H1 (cell line): ENCODE measurements around the gene MAGI1. TPM values are rescaled to one million over a fixed set of nuclear protein-coding genes. Genes with fewer than 3 reads are reported as not detected.

Experiments
- CTCF ChIA-PET: fragments of 300-600 bp; sonication (Branson Sonifier 250); formaldehyde crosslinking; loops from one replicate; lab custom pipeline; 2021; ENCODE audit not compliant: partially characterized antibody; lab: Charles Lee
- POLR2A ChIA-PET: fragments of 300-600 bp; sonication (Branson Sonifier 250); formaldehyde crosslinking; loops from one replicate; lab custom pipeline; 2021; ENCODE audit warnings: inconsistent platforms; ENCODE audit not compliant: partially characterized antibody; lab: Charles Lee
- DNase-seq, 2 experiments: peaks; one replicate each; pipeline versions ENCODE4 v3.0.0 to v3.0.0-alpha.2; 2010 to 2022; ENCODE audit warnings: low spot score in 2 of 2, low read depth in 1 of 2, mixed read lengths in 1 of 2
- FAIRE-seq: peaks from 2 replicates; lab custom pipeline; 2011; peaks lifted over from hg19 to GRCh38; lab: Jason Lieb, UNC
- H2AFZ ChIP-seq: 2 replicates; pipeline ENCODE4 v1.8.1; 2012; ENCODE audit warnings: low read length, inconsistent platforms
- H2AK5ac ChIP-seq: 2 replicates; pipeline ENCODE4 v1.6.1; 2013; ENCODE audit warnings: low read depth, low read length
- H2BK120ac ChIP-seq: replicated peaks from 2 replicates; pipeline ENCODE3; 2013; ENCODE audit warnings: low read depth, low read length, inconsistent platforms
- H2BK12ac ChIP-seq: 2 replicates; pipeline ENCODE4 v1.6.1; 2013; ENCODE audit warnings: low read depth, low read length
- H2BK15ac ChIP-seq: 2 replicates; pipeline ENCODE4 v1.6.1; 2013; ENCODE audit warnings: low read length
- H2BK20ac ChIP-seq: 2 replicates; pipeline ENCODE4 v1.6.1; 2013; ENCODE audit warnings: low read length
- H2BK5ac ChIP-seq: 2 replicates; pipeline ENCODE4 v1.6.1; 2013; ENCODE audit warnings: low read depth, low read length
- H3K14ac ChIP-seq: 2 replicates; pipeline ENCODE4 v1.6.1; 2013; ENCODE audit warnings: inconsistent platforms; ENCODE audit not compliant: insufficient read length
- H3K18ac ChIP-seq: 2 replicates; pipeline ENCODE4 v1.6.1; 2013; ENCODE audit warnings: low read length; ENCODE audit errors: extremely low read depth
- H3K23ac ChIP-seq: 2 replicates; pipeline ENCODE4 v1.6.1; 2013; ENCODE audit warnings: inconsistent platforms; ENCODE audit not compliant: insufficient read length
- H3K23me2 ChIP-seq: 2 replicates; pipeline ENCODE4 v1.6.1; 2013; ENCODE audit warnings: low read depth, low read length
- H3K27ac ChIP-seq: 2 replicates; pipeline ENCODE4 v1.6.1; 2011; ENCODE audit warnings: low read depth, low read length, inconsistent platforms
- H3K27me3 ChIP-seq, 4 experiments: replicated peaks in 1 of 4; 1 replicate in 1 of 4; 2 replicates in 3 of 4; pipeline versions ENCODE4 v1.6.1 to v1.8.1; 2011 to 2013; ENCODE audit warnings: low read length in 3 of 4, mild to moderate bottlenecking in 3 of 4, inconsistent platforms in 2 of 4, mixed read lengths in 2 of 4, moderate library complexity in 1 of 4; ENCODE audit not compliant: control insufficient read depth in 3 of 4, insufficient read depth in 3 of 4; ENCODE audit errors: extremely low read depth in 1 of 4
- H3K36me3 ChIP-seq, 4 experiments: 2 replicates each; pipeline versions ENCODE4 v1.6.1 to v1.8.1; 2011 to 2013; ENCODE audit warnings: mild to moderate bottlenecking in 4 of 4, low read length in 3 of 4, moderate library complexity in 2 of 4, control low read depth in 1 of 4, inconsistent platforms in 1 of 4; ENCODE audit not compliant: insufficient read depth in 4 of 4, control insufficient read depth in 2 of 4
- H3K4ac ChIP-seq: replicated peaks from 2 replicates; pipeline ENCODE3; 2013; ENCODE audit warnings: low read length, low read depth, mixed read lengths, inconsistent platforms; ENCODE audit not compliant: insufficient read length
- H3K4me1 ChIP-seq, 4 experiments: replicated peaks in 1 of 4; 1 replicate in 1 of 4; 2 replicates in 3 of 4; pipeline versions ENCODE4 v1.6.1 to v1.8.1; 2011 to 2013; ENCODE audit warnings: low read length in 3 of 4, inconsistent platforms in 2 of 4, mixed read lengths in 1 of 4; ENCODE audit not compliant: insufficient read depth in 4 of 4, control insufficient read depth in 3 of 4
- H3K4me2 ChIP-seq, 2 experiments: 2 replicates each; pipeline versions ENCODE4 v1.6.1 to v1.8.1; 2011 to 2013; ENCODE audit warnings: low read depth in 2 of 2, low read length in 2 of 2, control low read depth in 1 of 2, inconsistent platforms in 1 of 2, mild to moderate bottlenecking in 1 of 2; ENCODE audit not compliant: insufficient read depth in 1 of 2
- H3K4me3 ChIP-seq, 4 experiments: fragments of 200-600, 300-600 bp in 1 of 4; sonication (generic), shearing (Covaris generic), sonication (Bioruptor Twin) in 1 of 4; 2 replicates each; pipeline versions ENCODE4 v1.5.1 to v1.8.1; 2011 to 2016; ENCODE audit warnings: low read length in 4 of 4, low read depth in 3 of 4, control low read depth in 2 of 4, inconsistent platforms in 2 of 4, mild to moderate bottlenecking in 2 of 4, mixed read lengths in 1 of 4, moderate library complexity in 1 of 4; ENCODE audit not compliant: insufficient read depth in 2 of 4; ENCODE audit errors: extremely low read depth in 1 of 4
- H3K56ac ChIP-seq: replicated peaks from 2 replicates; pipeline ENCODE3; 2013; ENCODE audit warnings: low read depth, mild to moderate bottlenecking, mixed read lengths, low read length, inconsistent platforms; ENCODE audit not compliant: insufficient read length
- H3K79me1 ChIP-seq: 2 replicates; pipeline ENCODE4 v1.6.1; 2013; ENCODE audit warnings: low read depth, low read length, control low read depth
- H3K79me2 ChIP-seq, 2 experiments: 2 replicates each; pipeline versions ENCODE4 v1.6.1 to v1.8.1; 2012 to 2013; ENCODE audit warnings: low read length in 2 of 2, mild to moderate bottlenecking in 2 of 2, inconsistent platforms in 1 of 2; ENCODE audit not compliant: insufficient read depth in 2 of 2, control insufficient read depth in 1 of 2
- H3K9ac ChIP-seq, 4 experiments: replicated peaks in 1 of 4; 1 replicate in 1 of 4; 2 replicates in 3 of 4; pipeline versions ENCODE4 v1.6.1 to v1.8.1; 2011 to 2013; ENCODE audit warnings: low read depth in 3 of 4, low read length in 3 of 4, control low read depth in 2 of 4, mild to moderate bottlenecking in 2 of 4, moderate library complexity in 2 of 4, inconsistent platforms in 1 of 4; ENCODE audit errors: extremely low read depth in 1 of 4
- H3K9me3 ChIP-seq, 2 experiments: 2 replicates each; pipeline versions ENCODE4 v1.6.1 to v1.8.1; 2012 to 2013; ENCODE audit warnings: mild to moderate bottlenecking in 2 of 2, moderate library complexity in 2 of 2, control low read depth in 1 of 2, inconsistent platforms in 1 of 2, low read depth in 1 of 2, low read length in 1 of 2, mixed read lengths in 1 of 2; ENCODE audit not compliant: insufficient read depth in 2 of 2
- H4K20me1 ChIP-seq, 2 experiments: replicated peaks in 1 of 2; 2 replicates each; pipeline versions ENCODE3 to v1.8.1; 2011 to 2013; ENCODE audit warnings: inconsistent platforms in 2 of 2, low read length in 2 of 2, mild to moderate bottlenecking in 1 of 2; ENCODE audit not compliant: insufficient read depth in 2 of 2, control insufficient read depth in 1 of 2
- H4K5ac ChIP-seq: 2 replicates; pipeline ENCODE4 v1.6.1; 2013; ENCODE audit warnings: low read length, low read depth, mixed read lengths, inconsistent platforms; ENCODE audit not compliant: insufficient read length
- H4K8ac ChIP-seq: 2 replicates; pipeline ENCODE4 v1.8.0; 2013; ENCODE audit warnings: mild to moderate bottlenecking, moderate library complexity, low read length, inconsistent platforms; ENCODE audit not compliant: insufficient read depth; ENCODE audit errors: extremely low read depth
- H4K91ac ChIP-seq: replicated peaks from 2 replicates; pipeline ENCODE3; 2013; ENCODE audit warnings: low read length, mixed read lengths, inconsistent platforms; ENCODE audit not compliant: insufficient read length
- BRCA1 ChIP-seq: IDR thresholded peaks from 2 replicates; pipeline ENCODE4 v1.6.1; 2012; ENCODE audit warnings: low read depth, low read length, improper control_type of control experiment
- CEBPB ChIP-seq: IDR thresholded peaks from 2 replicates; pipeline ENCODE4 v1.6.1; 2012; ENCODE audit warnings: low read depth, low read length
- GABPA ChIP-seq: IDR thresholded peaks from 2 replicates; pipeline ENCODE4 v1.6.1; 2011; ENCODE audit warnings: mild to moderate bottlenecking, low read length, moderate library complexity, borderline replicate concordance; ENCODE audit not compliant: insufficient read depth
- GTF2F1 ChIP-seq: IDR thresholded peaks from 2 replicates; pipeline ENCODE4 v1.6.1; 2012; ENCODE audit warnings: low read depth, low read length, improper control_type of control experiment, borderline replicate concordance
- JUND ChIP-seq: IDR thresholded peaks from 2 replicates; pipeline ENCODE4 v1.6.1; 2011; ENCODE audit warnings: mild to moderate bottlenecking, improper control_type of control experiment, low read length
- RNF2 ChIP-seq: fragments of 200-900, 300-1000 bp; sonication (generic); IDR thresholded peaks from 2 replicates; pipeline ENCODE4 v1.7.1; 2016; ENCODE audit warnings: borderline replicate concordance, low read depth, mild to moderate bottlenecking, antibody characterized with exemption, low read length; ENCODE audit not compliant: poor library complexity, severe bottlenecking; ENCODE audit errors: missing control alignments
- SIRT6 ChIP-seq: IDR thresholded peaks from one replicate; pipeline ENCODE4 v1.7.1; 2012; ENCODE audit warnings: low read length, inconsistent platforms
- TCF12 ChIP-seq: IDR thresholded peaks from 2 replicates; pipeline ENCODE4 v1.6.1; 2011; ENCODE audit warnings: low read depth, mild to moderate bottlenecking, low read length
- TEAD4 ChIP-seq: IDR thresholded peaks from 2 replicates; pipeline ENCODE4 v1.6.1; 2012; ENCODE audit warnings: low read depth, low read length, inconsistent platforms, mixed read lengths
- WGBS, 2 experiments: shearing (Covaris generic) in 1 of 2; methylation state at CpG; one replicate each; pipeline versions ENCODE4 v1.1.6 to v1.1.7; 2013 to 2015; ENCODE audit warnings: low lambda C conversion rate in 2 of 2, mixed read lengths in 2 of 2, inconsistent platforms in 1 of 2, low coverage in 1 of 2, missing lambda C conversion rate in 1 of 2; ENCODE audit not compliant: insufficient replicate concordance in 2 of 2, insufficient coverage in 1 of 2, insufficient read length in 1 of 2; ENCODE audit errors: extremely low coverage in 1 of 2, missing lambda C conversion rate in 1 of 2; 5-methylcytosine and 5-hydroxymethylcytosine counted together
- polyA plus RNA-seq, 7 experiments: library from polyadenylated mRNA; depleted of rRNA in 3 of 7; stranded (reverse) in 5 of 7; unstranded in 2 of 7; fragments of >200 nt in 5 of 7; fragments of 200-250 nt in 2 of 7; gene quantifications; 1 replicate in 5 of 7; 2 replicates in 1 of 7; 4 replicates in 1 of 7; pipeline versions ENCODE4 v1.2.1 to v1.2.3, GENCODE V29; 2011 to 2013; ENCODE audit warnings: missing spikeins in 2 of 7, mixed read lengths in 2 of 7
- total RNA-seq: library from RNA; stranded (reverse); fragmentation: NEBNext Ultra II Directional; extraction: Animal tissue kit (Norgen Biotek cat#: 25700); gene quantifications from 2 replicates; pipeline ENCODE4 v1.2.1, GENCODE V29; 2021
- TF ChIP-seq, protein P1 (sequence below): IDR thresholded peaks from 2 replicates; pipeline ENCODE4 v1.6.1; 2011; ENCODE audit warnings: low read depth, mild to moderate bottlenecking, low read length; ENCODE audit not compliant: insufficient read depth

MAGI1 gene
- total and polyA plus RNA-seq, 2 of the 8 experiments (the other 6 are each of a cell fraction or from before 2014, with no cell fraction given), result 19.8 to 78.0 TPM

- Histone ChIP-seq H3K27ac (no peak overlapping the region), H2BK20ac (no peak overlapping the region), H2BK5ac (no peak overlapping the region), H3K36me3 (no peaks in the 10 kb centered on the region), H2BK120ac (no peak overlapping the region), H3K4me1 (peaks cover 0 to 15% (median 13%) of the 10 kb centered on the region in 4 experiments; a peak in 6 of 7 replicates), H3K4me2 (no peak overlapping the region), H3K79me2 (peaks cover 0 to 77% of the 10 kb centered on the region in 2 experiments; a peak in 3 of 4 replicates), H3K56ac (no peak overlapping the region), H3K9me3 (no peaks in the 10 kb centered on the region), H2BK15ac (no peak overlapping the region), H3K4ac (no peak overlapping the region), H4K8ac (no peak overlapping the region), H2BK12ac (no peak overlapping the region), H3K18ac (no peak overlapping the region), H2AFZ (no peak overlapping the region), H3K4me3 (no peak overlapping the region), H3K23ac (no peak overlapping the region), H2AK5ac (no peak overlapping the region), H4K91ac (no peak overlapping the region), H3K27me3 (no peaks in the 10 kb centered on the region), H3K23me2 (no peaks in the 10 kb centered on the region), H3K79me1 (no peaks in the 10 kb centered on the region), H3K9ac (no peak overlapping the region), H3K14ac (no peak overlapping the region), H4K20me1 (peaks cover 0 to 3% of the 10 kb centered on the region in 2 experiments), H4K5ac (no peak overlapping the region)
- FAIRE-seq, result no peak
- DNase-seq, result no peak
- ChIA-PET POLR2A (no interaction called here), CTCF (interaction anchor here (1.1 to 2.5 kb wide), 8 partner anchors 9 to 102 kb away, joined by 3 to 6 read pairs (median 4); no protein-coding TSS in a partner anchor)
- 99% methylated on average over 6 of the region's 6 CpGs; no CpG with 5 or more reads in 1 of the 2 experiments for WGBS, 2 experiments
- TF ChIP-seq GTF2F1, result no peak
- TF ChIP-seq TEAD4, result no peak
- TF ChIP-seq BRCA1, result no peak
- no peak for TF ChIP-seq SIRT6
- TF ChIP-seq, protein P1, sequence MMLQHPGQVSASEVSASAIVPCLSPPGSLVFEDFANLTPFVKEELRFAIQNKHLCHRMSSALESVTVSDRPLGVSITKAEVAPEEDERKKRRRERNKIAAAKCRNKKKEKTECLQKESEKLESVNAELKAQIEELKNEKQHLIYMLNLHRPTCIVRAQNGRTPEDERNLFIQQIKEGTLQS, result no peak
- no peak for TF ChIP-seq GABPA
- no peak for TF ChIP-seq TCF12
- no peak for TF ChIP-seq JUND
- no peak for TF ChIP-seq RNF2
- no peak for TF ChIP-seq CEBPB
Observed at GRCh38 chr3:65890328-65890727, 148.4 kb downstream of the MAGI1 start.
